Urinary bladder (tissue), 4 donors: ENCODE measurements around the gene TMEM184B. TPM values are rescaled to one million over a fixed set of nuclear protein-coding genes. Genes with fewer than 3 reads are reported as not detected.

Source experiments
- DNase-seq: peaks from one replicate; pipeline ENCODE4 v3.0.0-alpha.2; 2015; ENCODE audit errors: extremely low spot score
- H3K27ac ChIP-seq: one replicate; pipeline ENCODE4 v1.5.1; 2013; ENCODE audit warnings: low read depth, mild to moderate bottlenecking, moderate library complexity
- H3K36me3 ChIP-seq: one replicate; pipeline ENCODE4 v1.6.1; 2013; ENCODE audit warnings: mild to moderate bottlenecking, moderate library complexity; ENCODE audit not compliant: insufficient read depth
- H3K4me1 ChIP-seq: one replicate; pipeline ENCODE4 v1.6.1; 2013; ENCODE audit warnings: mild to moderate bottlenecking, moderate library complexity; ENCODE audit not compliant: insufficient read depth
- H3K4me3 ChIP-seq: one replicate; pipeline ENCODE4 v1.5.1; 2013; ENCODE audit warnings: low read depth, low read length
- WGBS: extraction: QIAGEN DNeasy Blood & Tissue Kit; methylation state at CpG from one replicate; pipeline ENCODE4 v1.1.7; 2013; 5-methylcytosine and 5-hydroxymethylcytosine counted together
- polyA plus RNA-seq: library from polyadenylated mRNA; stranded (reverse); fragments of 200-250 nt; gene quantifications from one replicate; pipeline ENCODE4 v1.2.3, GENCODE V29; 2013
- total RNA-seq: library from RNA; depleted of rRNA; stranded (reverse); fragments of >200 nt; gene quantifications from one replicate; pipeline ENCODE4 v1.2.3, GENCODE V29; 2014
- donor health status: healthy with polysubstance abuse.
- donor health status: healthy.

TMEM184B gene
- total and polyA plus RNA-seq, 2 donors = 24.8 to 51.5 TPM

DNA sequence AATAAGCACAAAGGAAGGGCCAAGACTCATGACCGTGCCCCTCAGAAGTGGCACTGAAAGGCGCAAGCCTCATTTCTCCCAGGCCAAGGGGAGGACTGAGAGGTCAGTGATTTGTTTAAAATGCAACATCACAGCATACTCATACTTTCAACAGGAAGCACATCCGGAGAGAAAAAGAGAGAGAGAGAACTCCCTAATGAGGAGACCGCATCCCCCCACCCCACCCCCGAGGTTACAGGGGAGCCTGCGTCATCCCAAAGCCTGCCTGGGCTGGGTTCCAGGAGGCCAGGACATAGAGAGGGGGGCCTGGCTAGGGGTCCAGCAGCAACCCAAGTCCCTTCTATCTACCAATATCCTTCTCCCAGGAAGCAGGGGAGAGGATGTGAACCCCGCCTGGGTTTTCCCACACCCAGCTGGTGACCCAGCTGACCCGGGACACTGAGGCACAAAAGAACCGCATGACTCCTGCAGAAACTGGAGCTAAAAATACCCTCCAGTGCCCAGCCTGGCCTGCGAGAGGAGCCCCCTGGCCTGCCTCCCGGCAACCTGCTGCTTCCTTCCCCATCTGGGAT, 40.7 kb upstream of the TMEM184B start:
- peak overlapping the region; percentile 96 for H3K27ac ChIP-seq
- H3K36me3 ChIP-seq = no peaks in the 10 kb centered on the region
- H3K4me3 ChIP-seq = no peak overlapping the region
- 21% methylated on average over 11 of the region's 11 CpGs for WGBS
- H3K4me1 ChIP-seq = no peaks in the 10 kb centered on the region
- no peak for DNase-seq

- DNase-seq = no peak
- no peaks in the 10 kb centered on the region for H3K4me1 ChIP-seq
- no peak overlapping the region for H3K4me3 ChIP-seq
- H3K36me3 ChIP-seq = no peaks in the 10 kb centered on the region
- 80% methylated on average over 7 of the region's 7 CpGs for WGBS
- H3K27ac ChIP-seq = no peak overlapping the region
These were observed 39.5 kb upstream of the TMEM184B start for GRCh38 chr22:38312261-38312800.

- WGBS = 67% methylated on average over 4 of the region's 4 CpGs
- Histone ChIP-seq H3K4me1 (no peaks in the 10 kb centered on the region), H3K4me3 (no peak overlapping the region)
These were observed 38.5 kb upstream of the TMEM184B start for GRCh38 chr22:38311323-38311620.

GRCh38 chr22:38310518-38311322, 37.9 kb upstream of the TMEM184B start:
- WGBS = 65% methylated on average over 18 of the region's 18 CpGs
- H3K36me3 ChIP-seq = no peaks in the 10 kb centered on the region
- H3K4me3 ChIP-seq = no peak overlapping the region
- no peak for DNase-seq
- H3K27ac ChIP-seq = no peak overlapping the region
- H3K4me1 ChIP-seq = peaks cover under 1% of the 10 kb centered on the region

More at GRCh38 chr22:38311323-38311620, 38.5 kb upstream of the TMEM184B start:
- DNase-seq = no peak
- Histone ChIP-seq H3K27ac (no peak overlapping the region), H3K36me3 (no peaks in the 10 kb centered on the region)

GRCh38 chr22:38309614-38310517, 37.1 kb upstream of the TMEM184B start:
- DNase-seq = no peak
- no peaks in the 10 kb centered on the region for H3K36me3 ChIP-seq
- no peak overlapping the region for H3K27ac ChIP-seq
- 51% methylated on average over 18 of the region's 18 CpGs for WGBS
- peaks cover 3% of the 10 kb centered on the region for H3K4me1 ChIP-seq
- H3K4me3 ChIP-seq = no peak overlapping the region

DNA sequence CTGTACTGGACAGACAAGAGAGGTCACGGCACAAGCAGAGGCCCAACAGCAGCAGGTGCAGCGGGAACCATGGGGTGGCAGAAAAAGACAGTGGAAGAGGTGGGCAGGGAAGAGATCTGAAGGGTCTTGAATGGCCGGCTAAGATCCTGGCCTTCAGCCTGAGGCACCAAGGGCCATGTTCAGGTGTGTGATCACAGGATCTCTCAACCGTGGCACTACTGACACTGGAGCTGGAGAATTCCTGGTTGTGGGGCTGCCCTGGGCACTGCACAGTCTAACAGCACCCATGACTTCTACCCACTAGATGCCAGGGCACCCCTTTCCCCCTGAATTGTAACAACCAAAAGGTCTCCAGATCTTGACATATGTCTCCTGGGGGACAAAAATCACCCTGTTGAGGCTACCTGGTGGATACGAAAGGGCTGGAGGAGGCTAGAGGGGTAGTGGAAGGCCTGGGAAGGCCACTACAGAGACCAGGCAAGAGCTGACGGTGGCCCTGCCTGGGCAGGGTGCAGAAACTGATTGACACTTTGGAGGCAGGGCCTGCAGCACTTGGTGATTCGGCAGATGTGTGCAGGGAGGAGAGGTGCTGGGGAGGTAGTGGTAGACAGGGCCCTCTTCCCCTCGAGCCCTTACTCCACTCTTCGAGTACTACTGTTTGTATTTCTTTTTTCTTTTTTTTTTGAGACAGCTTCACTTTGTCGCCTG, 36.1 kb upstream of the TMEM184B start:
- H3K27ac ChIP-seq = no peak overlapping the region
- H3K36me3 ChIP-seq = no peaks in the 10 kb centered on the region
- DNase-seq = no peak
- H3K4me1 ChIP-seq = peaks cover 3% of the 10 kb centered on the region
- no peak overlapping the region for H3K4me3 ChIP-seq
- WGBS = 73% methylated on average over 10 of the region's 10 CpGs

DNA sequence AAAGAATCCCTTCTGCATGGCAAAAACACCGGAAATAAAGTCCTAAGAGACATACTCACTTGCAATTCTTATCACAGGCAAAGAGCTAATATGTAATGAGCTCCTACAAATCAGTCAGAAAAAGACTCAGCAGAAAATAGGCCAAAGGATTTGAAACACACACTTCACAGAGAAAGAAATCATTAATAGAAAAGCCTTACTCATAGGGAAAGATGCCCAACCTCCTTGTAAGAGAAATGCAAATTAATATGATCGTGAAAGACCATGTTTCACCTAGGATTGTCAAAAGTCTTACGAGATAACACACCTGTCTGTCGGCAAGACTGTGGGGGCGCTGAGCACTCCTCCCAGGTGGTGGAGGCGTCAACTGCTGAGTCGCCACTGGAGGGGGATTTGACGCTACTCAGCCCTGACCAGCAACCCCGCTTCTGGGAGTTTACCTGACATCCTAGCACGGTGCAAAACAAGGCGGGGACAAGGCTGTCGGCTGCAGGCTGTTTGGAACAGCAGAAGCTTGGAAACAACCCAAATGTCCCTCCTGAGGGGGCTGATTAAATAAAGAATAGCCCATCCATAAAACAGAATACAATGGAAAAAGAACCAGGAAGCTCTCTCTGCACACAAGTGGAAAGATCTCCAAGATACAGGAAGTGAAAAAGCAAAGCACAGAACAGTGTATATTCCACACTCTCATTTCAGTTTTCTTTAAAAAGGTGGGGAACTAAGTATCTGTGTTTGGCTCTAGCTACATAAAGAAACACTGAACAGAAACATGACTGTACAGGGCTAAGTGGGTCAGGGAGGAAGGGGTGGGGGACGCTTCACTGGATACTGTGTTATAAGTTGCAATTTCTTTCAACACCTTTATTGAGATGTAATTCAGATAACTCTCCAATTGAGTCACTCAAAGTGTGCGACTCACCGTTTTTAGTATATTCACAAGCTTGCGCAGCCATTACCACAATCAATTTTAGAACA, 33.0 kb upstream of the TMEM184B start:
- H3K36me3 ChIP-seq = peaks cover 3% of the 10 kb centered on the region
- peak overlapping the region; percentile 57 for H3K27ac ChIP-seq
- peaks cover 3% of the 10 kb centered on the region for H3K4me1 ChIP-seq
- WGBS = 30% methylated on average over 16 of the region's 16 CpGs
- DNase-seq = no peak
- no peak overlapping the region for H3K4me3 ChIP-seq

DNA sequence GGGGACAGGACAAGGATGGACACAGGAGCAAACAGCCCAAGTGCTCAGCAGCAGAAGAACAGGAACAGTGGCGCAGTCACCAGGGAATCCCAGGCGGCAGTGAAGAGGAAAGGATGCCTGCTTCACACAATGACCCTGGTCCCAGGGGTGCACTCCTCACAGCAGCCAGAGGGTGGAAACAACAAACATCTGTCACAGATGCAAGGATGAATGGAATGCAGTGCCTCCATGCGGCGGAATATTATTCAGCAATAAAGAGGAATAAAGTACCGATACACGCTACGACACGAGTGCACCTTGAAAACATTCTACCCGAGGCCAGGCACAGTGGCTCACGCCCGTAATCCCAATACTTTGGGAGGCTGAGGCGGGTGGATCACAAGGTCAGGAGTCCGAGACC, 31.7 kb upstream of the TMEM184B start:
- Histone ChIP-seq H3K36me3 (peaks cover 8% of the 10 kb centered on the region), H3K27ac (no peak overlapping the region), H3K4me3 (no peak overlapping the region), H3K4me1 (peaks cover 3% of the 10 kb centered on the region)
- DNase-seq = no peak
- 87% methylated on average over 13 of the region's 13 CpGs for WGBS

- Histone ChIP-seq H3K27ac (no peak overlapping the region), H3K4me3 (no peak overlapping the region), H3K36me3 (peaks cover 8% of the 10 kb centered on the region), H3K4me1 (peaks cover 3% of the 10 kb centered on the region)
- no peak for DNase-seq
- 86% methylated on average over 5 of the region's 5 CpGs for WGBS
These were observed 31.2 kb upstream of the TMEM184B start for GRCh38 chr22:38303974-38304373.

DNA sequence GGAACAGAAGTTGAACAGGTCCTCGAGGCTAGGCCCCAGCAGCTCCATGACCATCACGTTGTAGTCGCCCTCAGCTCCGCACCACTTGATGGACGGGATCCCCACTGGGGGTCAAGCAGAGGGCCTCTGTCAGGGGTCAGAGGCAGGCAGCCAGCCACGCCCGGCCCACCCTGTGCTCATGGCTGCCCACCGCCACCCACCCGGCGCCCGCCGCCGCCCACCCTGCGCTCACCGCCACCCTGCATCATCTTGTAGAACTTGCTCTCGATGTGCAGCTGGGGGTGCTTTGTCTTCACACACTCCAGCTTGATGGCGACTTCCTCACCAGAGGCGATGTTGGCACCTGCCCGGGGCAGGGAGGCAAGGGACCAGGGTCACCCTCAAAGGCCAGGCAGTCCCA, 30.1 kb upstream of the TMEM184B start:
- Histone ChIP-seq H3K27ac (no peak overlapping the region), H3K4me3 (no peak overlapping the region), H3K4me1 (peaks cover 3% of the 10 kb centered on the region), H3K36me3 (peaks cover 9% of the 10 kb centered on the region)
- 96% methylated on average over 19 of the region's 19 CpGs for WGBS
- DNase-seq = no peak

DNA sequence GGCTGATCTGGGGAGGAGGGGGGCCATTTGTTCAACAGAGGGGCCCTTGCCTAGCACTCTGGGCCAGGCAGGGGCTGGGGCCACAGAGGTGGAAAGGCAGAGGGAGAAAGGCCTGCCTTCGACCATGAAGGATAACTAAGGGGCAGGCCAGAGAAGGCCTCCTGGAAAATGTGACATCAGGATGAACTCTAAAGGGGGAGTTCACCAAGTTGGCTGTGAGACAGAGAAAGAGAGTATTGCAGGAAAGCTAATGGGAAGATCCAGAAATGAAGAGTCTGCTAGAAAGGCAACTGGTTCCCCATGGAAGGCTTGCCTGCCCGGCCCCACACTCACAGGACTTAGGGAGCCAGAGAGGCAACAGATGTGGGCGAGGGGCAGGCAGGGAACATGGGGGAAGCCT, 28.1 kb upstream of the TMEM184B start:
- DNase-seq = no peak
- H3K4me3 ChIP-seq = no peak overlapping the region
- H3K27ac ChIP-seq = no peak overlapping the region
- WGBS = 78% methylated on average over 3 of the region's 3 CpGs
- H3K4me1 ChIP-seq = peaks cover 3% of the 10 kb centered on the region
- H3K36me3 ChIP-seq = peaks cover 13% of the 10 kb centered on the region

DNA sequence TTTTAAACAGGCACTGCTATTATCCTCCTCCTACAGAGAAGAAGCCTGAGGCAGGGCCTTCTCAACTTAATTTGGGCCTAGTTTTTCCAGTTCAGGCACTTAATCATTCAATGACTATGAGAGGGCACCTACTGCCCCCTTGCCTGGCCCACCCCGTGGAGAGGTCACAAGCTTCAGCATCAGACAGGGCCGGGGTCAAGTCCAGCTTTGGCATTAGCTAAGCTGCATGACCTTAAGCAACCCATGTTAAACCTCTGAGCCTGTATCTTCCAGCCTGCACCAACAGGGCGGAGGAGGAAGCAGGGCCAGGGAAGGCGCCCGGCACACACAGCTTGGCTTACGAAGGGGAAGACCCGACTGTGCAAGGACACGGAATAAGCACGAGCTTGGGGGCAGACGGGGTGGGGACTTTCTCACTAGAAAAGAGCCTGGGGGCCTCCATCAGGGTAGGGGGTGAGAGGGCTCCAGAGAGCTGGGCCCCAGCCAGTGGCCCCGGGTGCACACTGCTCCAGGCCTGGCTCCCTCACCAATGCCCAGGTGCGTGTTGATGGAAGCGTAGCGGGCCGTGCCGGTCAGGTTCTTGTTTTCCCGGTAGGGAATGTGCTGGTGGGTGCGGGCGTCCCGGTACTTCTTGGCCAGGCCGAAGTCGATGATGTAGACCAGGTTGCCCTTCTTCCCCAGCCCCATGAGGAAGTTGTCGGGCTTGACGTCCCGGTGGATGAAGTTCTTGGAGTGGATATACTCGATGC, 27.6 kb upstream of the TMEM184B start:
- WGBS = 89% methylated on average over 26 of the region's 26 CpGs
- H3K36me3 ChIP-seq = peaks cover 13% of the 10 kb centered on the region
- H3K27ac ChIP-seq = no peak overlapping the region
- no peaks in the 10 kb centered on the region for H3K4me1 ChIP-seq
- no peak for DNase-seq
- no peak overlapping the region for H3K4me3 ChIP-seq
